Keratinocyte (primary cell): ENCODE data around the gene FAAH. TPM values are rescaled to one million over a fixed set of nuclear protein-coding genes. Genes with fewer than 3 reads are reported as not detected.

ENCODE experiments used
- DNase-seq: peaks from one replicate; pipeline ENCODE4 v3.0.0-alpha.2; 2011; ENCODE audit warnings: low read depth, missing footprints, low spot score
- FAIRE-seq: peaks from 2 replicates; lab custom pipeline; 2011; peaks lifted over from hg19 to GRCh38; lab: Jason Lieb, UNC
- H2AFZ ChIP-seq: 2 replicates; pipeline ENCODE4 v1.6.0; 2012; ENCODE audit warnings: low read length, control low read depth, inconsistent platforms; ENCODE audit not compliant: control insufficient read depth
- H3K27ac ChIP-seq: 2 replicates; pipeline ENCODE4 v1.5.1; 2011; ENCODE audit warnings: low read length; ENCODE audit not compliant: control insufficient read depth, insufficient read depth
- H3K27me3 ChIP-seq: 3 replicates; pipeline ENCODE4 v1.6.0; 2011; ENCODE audit warnings: low read length; ENCODE audit not compliant: control insufficient read depth, insufficient read depth; ENCODE audit errors: extremely low read depth
- H3K36me3 ChIP-seq, 2 experiments: 2 replicates in 1 of 2; 3 replicates in 1 of 2; pipeline ENCODE4 v1.5.1; 2011; ENCODE audit warnings: low read length in 2 of 2, mild to moderate bottlenecking in 1 of 2; ENCODE audit not compliant: control insufficient read depth in 2 of 2, insufficient read depth in 2 of 2; ENCODE audit errors: extremely low read depth in 1 of 2
- H3K4me1 ChIP-seq: 3 replicates; pipeline ENCODE4 v1.5.1; 2011; ENCODE audit warnings: low read length; ENCODE audit not compliant: control insufficient read depth, insufficient read depth; ENCODE audit errors: extremely low read depth
- H3K4me2 ChIP-seq: 3 replicates; pipeline ENCODE4 v1.6.0; 2011; ENCODE audit warnings: low read depth, low read length; ENCODE audit not compliant: control insufficient read depth, insufficient read depth; ENCODE audit errors: extremely low read depth
- H3K4me3 ChIP-seq, 3 experiments: fragments of 200-600 bp in 1 of 3; sonication (generic) in 1 of 3; 2 replicates in 2 of 3; 3 replicates in 1 of 3; pipeline ENCODE4 v1.5.1; 2011 to 2016; ENCODE audit warnings: low read length in 3 of 3, mild to moderate bottlenecking in 3 of 3, control low read depth in 2 of 3, inconsistent platforms in 1 of 3, low read depth in 1 of 3, mixed read lengths in 1 of 3, mixed run types in 1 of 3, moderate library complexity in 1 of 3; ENCODE audit not compliant: control insufficient read depth in 2 of 3, insufficient read depth in 2 of 3; ENCODE audit errors: extremely low read depth in 1 of 3
- H3K79me2 ChIP-seq: 2 replicates; pipeline ENCODE4 v1.6.0; 2012; ENCODE audit warnings: low read length; ENCODE audit not compliant: control insufficient read depth, insufficient read depth
- H3K9ac ChIP-seq: 3 replicates; pipeline ENCODE4 v1.6.0; 2011; ENCODE audit warnings: low read length; ENCODE audit not compliant: control insufficient read depth, insufficient read depth; ENCODE audit errors: extremely low read depth
- H3K9me1 ChIP-seq: 3 replicates; pipeline ENCODE4 v1.6.0; 2011; ENCODE audit warnings: low read length; ENCODE audit not compliant: control insufficient read depth, insufficient read depth; ENCODE audit errors: extremely low read depth
- H3K9me3 ChIP-seq: 2 replicates; pipeline ENCODE4 v1.5.1; 2012; ENCODE audit warnings: low read depth, low read length; ENCODE audit not compliant: control insufficient read depth
- H4K20me1 ChIP-seq: 3 replicates; pipeline ENCODE4 v1.6.0; 2011; ENCODE audit warnings: low read length; ENCODE audit not compliant: control insufficient read depth, insufficient read depth; ENCODE audit errors: extremely low read depth
- EZH2 ChIP-seq: IDR thresholded peaks from one replicate; pipeline ENCODE4 v1.6.1; 2012; ENCODE audit warnings: inconsistent platforms, mild to moderate bottlenecking, low read length, moderate library complexity
- dilution Hi-C: fragments of 300-500 bp; cut with MboI; formaldehyde crosslinking; loops from one replicate; pipeline ENCODE4 v1.7.0; 2020; ENCODE audit warnings: low sequenced_read_pairs; ENCODE audit not compliant: extremely low pct_ligation_motif_present
- polyA plus RNA-seq, 5 experiments: library from polyadenylated mRNA; depleted of rRNA in 3 of 5; stranded (reverse) in 3 of 5; stranded (forward) in 1 of 5; unstranded in 1 of 5; fragments of >200 nt; gene quantifications; 1 replicate in 1 of 5; 2 replicates in 3 of 5; 3 replicates in 1 of 5; pipeline versions ENCODE4 v1.2.1 to v1.2.3, GENCODE V29; 2011 to 2012; ENCODE audit warnings: missing spikeins in 2 of 5, low read depth in 1 of 5, low replicate concordance in 1 of 5
- TF ChIP-seq, protein P1 (sequence below), 3 experiments: IDR thresholded peaks in 1 of 3; conservative IDR thresholded peaks in 1 of 3; optimal IDR thresholded peaks in 1 of 3; 2 replicates in 2 of 3; 3 replicates in 1 of 3; pipeline versions ENCODE3 to v1.5.1; 2011; ENCODE audit warnings: low read length in 3 of 3, mild to moderate bottlenecking in 3 of 3, moderate library complexity in 2 of 3, control low read depth in 1 of 3, inconsistent platforms in 1 of 3; ENCODE audit not compliant: insufficient read depth in 2 of 3; ENCODE audit errors: extremely low read depth in 1 of 3

The FAAH gene
- polyA plus RNA-seq, 1 donor (not counting 4 experiments of a cell fraction or from before 2014, with no cell fraction given) = 5.3 TPM

DNA sequence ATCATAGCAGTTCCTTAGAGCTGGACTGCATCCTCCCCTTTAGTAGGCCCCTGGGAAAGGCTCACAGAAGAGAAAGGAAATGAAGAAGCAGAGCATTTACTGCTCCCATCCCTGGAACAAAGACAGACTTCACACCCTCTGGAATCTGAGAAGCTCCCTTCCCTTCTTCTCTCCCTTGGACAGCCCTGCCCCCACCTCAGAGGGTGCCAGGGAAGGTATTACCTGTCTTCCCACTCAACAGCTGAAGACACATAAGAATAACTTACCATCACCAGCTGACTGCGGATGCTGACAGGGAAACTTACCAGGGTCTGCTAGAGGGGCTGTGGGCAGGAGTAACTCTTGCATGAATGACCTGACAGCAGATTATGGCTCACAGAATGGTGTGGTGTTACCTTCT lies 14.1 kb upstream of the FAAH start:
- Histone ChIP-seq H3K9me1 (no peaks in the 10 kb centered on the region), H3K4me3 (no peak overlapping the region), H3K27ac (no peak overlapping the region), H3K9me3 (peaks cover 4% of the 10 kb centered on the region), H3K27me3 (no peaks in the 10 kb centered on the region), H2AFZ (no peak overlapping the region), H3K4me2 (no peak overlapping the region), H3K36me3 (no peaks in the 10 kb centered on the region), H3K79me2 (no peaks in the 10 kb centered on the region), H3K4me1 (no peaks in the 10 kb centered on the region), H4K20me1 (no peaks in the 10 kb centered on the region), H3K9ac (no peak overlapping the region)
- TF ChIP-seq EZH2 = no peak
- TF ChIP-seq, protein P1, sequence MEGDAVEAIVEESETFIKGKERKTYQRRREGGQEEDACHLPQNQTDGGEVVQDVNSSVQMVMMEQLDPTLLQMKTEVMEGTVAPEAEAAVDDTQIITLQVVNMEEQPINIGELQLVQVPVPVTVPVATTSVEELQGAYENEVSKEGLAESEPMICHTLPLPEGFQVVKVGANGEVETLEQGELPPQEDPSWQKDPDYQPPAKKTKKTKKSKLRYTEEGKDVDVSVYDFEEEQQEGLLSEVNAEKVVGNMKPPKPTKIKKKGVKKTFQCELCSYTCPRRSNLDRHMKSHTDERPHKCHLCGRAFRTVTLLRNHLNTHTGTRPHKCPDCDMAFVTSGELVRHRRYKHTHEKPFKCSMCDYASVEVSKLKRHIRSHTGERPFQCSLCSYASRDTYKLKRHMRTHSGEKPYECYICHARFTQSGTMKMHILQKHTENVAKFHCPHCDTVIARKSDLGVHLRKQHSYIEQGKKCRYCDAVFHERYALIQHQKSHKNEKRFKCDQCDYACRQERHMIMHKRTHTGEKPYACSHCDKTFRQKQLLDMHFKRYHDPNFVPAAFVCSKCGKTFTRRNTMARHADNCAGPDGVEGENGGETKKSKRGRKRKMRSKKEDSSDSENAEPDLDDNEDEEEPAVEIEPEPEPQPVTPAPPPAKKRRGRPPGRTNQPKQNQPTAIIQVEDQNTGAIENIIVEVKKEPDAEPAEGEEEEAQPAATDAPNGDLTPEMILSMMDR (optimal IDR thresholded peaks at IDR 0.05 in 1 of 3, IDR thresholded peaks at IDR 0.05 in 1 of 3, conservative IDR thresholded peaks at IDR 0.05 in 1 of 3; ENCODE audit: extremely low read depth in 1 of 3, insufficient read depth in 2 of 3, low read length in 3 of 3) = no peak
- FAIRE-seq = no peak
- dilution Hi-C loops = no loop called here
- DNase-seq = no peak

DNA sequence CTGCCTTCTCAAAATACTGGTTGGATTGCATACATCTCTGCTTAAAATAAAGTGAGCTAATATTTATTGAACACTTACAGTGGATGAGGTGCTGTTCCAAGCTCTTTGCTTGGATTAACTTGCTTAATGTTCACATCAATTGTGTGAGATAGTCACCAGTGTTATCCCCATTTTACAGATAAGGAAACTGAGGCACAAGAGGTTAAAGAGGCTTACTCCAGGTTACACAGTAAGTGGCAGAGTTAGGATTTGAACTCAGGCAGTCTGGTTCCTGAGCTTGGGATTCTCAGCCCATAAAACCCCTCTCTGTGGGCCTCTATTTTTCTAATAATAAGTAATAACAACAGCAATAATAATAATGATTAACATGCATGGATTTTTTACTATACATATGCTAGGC lies 13.6 kb upstream of the FAAH start:
- H2AFZ ChIP-seq = no peak overlapping the region
- H3K4me2 ChIP-seq = no peak overlapping the region
- no peak overlapping the region for H3K4me3 ChIP-seq
- H3K36me3 ChIP-seq = no peaks in the 10 kb centered on the region
- no peaks in the 10 kb centered on the region for H3K27me3 ChIP-seq
- no peak overlapping the region for H3K27ac ChIP-seq
- no peaks in the 10 kb centered on the region for H3K79me2 ChIP-seq
- TF ChIP-seq, protein P1 (optimal IDR thresholded peaks at IDR 0.05 in 1 of 3, IDR thresholded peaks at IDR 0.05 in 1 of 3, conservative IDR thresholded peaks at IDR 0.05 in 1 of 3; ENCODE audit: extremely low read depth in 1 of 3, insufficient read depth in 2 of 3, low read length in 3 of 3) = no peak
- TF ChIP-seq EZH2 = no peak
- no peaks in the 10 kb centered on the region for H3K4me1 ChIP-seq
- no peaks in the 10 kb centered on the region for H4K20me1 ChIP-seq
- H3K9me3 ChIP-seq = peaks cover 4% of the 10 kb centered on the region
- no peaks in the 10 kb centered on the region for H3K9me1 ChIP-seq
- FAIRE-seq (no peak), DNase-seq (no peak)
- no peak overlapping the region for H3K9ac ChIP-seq
- dilution Hi-C loops = no loop called here
